ENCODE measurements around the gene WDFY4.
"Not testable (repeated sequence)": the region's sequence is repeated elsewhere in the genome, so short reads cannot be mapped to it uniquely, and the experiment has no call there.

Gene WDFY4, protein sequence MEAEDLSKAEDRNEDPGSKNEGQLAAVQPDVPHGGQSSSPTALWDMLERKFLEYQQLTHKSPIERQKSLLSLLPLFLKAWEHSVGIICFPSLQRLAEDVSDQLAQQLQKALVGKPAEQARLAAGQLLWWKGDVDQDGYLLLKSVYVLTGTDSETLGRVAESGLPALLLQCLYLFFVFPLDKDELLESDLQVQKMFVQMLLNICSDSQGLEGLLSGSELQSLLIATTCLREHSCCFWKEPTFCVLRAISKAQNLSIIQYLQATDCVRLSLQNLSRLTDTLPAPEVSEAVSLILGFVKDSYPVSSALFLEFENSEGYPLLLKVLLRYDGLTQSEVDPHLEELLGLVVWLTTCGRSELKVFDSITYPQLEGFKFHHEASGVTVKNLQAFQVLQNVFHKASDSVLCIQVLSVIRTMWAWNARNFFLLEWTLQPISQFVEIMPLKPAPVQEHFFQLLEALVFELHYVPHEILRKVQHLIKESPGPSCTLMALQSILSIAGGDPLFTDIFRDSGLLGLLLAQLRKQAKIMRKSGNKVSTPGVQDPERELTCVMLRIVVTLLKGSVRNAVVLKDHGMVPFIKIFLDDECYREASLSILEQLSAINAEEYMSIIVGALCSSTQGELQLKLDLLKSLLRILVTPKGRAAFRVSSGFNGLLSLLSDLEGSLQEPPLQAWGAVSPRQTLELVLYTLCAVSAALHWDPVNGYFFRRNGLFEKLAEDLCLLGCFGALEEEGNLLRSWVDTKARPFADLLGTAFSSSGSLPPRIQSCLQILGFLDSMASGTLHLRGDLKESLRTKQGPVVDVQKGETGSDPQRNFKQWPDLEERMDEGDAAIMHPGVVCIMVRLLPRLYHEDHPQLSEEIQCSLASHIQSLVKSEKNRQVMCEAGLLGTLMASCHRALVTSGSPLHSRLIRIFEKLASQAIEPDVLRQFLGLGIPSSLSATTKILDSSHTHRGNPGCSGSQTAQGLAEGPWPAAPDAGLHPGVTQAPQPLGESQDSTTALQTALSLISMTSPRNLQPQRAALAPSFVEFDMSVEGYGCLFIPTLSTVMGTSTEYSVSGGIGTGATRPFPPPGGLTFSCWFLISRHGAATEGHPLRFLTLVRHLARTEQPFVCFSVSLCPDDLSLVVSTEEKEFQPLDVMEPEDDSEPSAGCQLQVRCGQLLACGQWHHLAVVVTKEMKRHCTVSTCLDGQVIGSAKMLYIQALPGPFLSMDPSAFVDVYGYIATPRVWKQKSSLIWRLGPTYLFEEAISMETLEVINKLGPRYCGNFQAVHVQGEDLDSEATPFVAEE (N-terminal part only)

GRCh38 chr10:48684792-48685623 lies at the start of gene WDFY4:
WDFY4 (plus strand) TSS chr10:48684873; CDS start chr10:48709733, 24,860 bp downstream.
- no peak for DNase-seq (ENCODE audit: low read depth)

- DNase-seq (ENCODE audit: low read depth) = no peak
Observed at GRCh38 chr10:48634984-48635557, 49.6 kb upstream of the WDFY4 start.

- DNase-seq (ENCODE audit: low read depth) = no peak
Observed at GRCh38 chr10:48636231-48636630, 48.4 kb upstream of the WDFY4 start.

- no peak for DNase-seq (ENCODE audit: low read depth)
Observed at GRCh38 chr10:48636901-48637300, 47.8 kb upstream of the WDFY4 start.

DNA sequence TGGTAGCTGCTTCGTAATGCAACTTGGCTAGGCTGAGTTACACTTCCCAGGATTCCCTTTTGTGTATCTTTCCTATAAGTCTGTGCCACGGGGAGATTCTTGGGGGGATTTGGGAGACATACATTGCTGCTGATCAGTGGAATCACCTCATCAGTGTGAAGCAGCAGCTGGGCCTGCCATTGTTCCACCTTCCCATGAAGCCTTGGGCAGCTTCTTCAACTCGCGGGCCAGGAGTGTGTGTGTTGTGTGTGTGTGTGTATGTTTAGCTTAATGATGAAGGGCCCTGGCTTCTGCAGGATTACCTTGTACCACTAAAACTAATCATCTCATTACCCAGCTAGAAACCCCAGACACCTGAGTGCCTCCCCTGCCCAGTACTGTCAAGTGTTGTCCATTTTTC lies 46.5 kb upstream of the WDFY4 start:
- no peak for DNase-seq (ENCODE audit: low read depth)

DNA sequence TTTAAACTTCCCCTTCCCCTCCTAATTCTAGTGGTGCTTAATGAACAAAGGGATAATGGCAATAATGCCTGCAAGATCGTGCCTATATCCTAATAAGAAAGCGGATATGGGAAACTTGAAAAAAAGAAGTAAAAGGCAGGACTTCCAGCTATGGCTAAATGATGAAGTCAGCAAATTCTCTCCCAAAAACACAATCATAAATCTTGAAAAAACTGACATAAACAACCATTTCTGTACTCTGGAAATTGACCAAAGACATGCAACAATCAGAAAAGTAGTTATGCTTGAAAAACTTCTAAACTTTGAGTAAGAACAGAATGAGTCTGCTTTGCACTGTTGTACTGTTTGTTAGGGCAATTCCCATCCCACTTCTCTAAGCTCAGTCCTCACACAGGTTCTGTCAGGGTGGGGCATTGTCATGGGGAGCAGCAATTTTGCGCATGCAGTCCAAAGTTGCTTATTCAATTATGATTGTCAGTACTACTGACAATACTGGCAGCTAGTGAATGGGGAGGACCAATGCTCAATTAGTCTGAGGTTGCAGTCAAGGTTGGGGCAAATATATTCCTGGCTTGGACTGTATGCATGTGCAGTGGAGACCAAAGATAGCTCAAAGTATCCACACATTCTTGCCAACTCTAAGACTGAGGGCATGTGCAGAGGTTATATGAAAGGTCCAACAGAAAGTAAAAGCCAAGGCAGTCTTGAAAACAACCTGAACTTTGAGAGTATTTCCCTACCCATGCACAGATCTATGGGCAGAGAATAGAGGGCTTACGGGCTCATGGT lies 45.7 kb upstream of the WDFY4 start:
- DNase-seq (ENCODE audit: low read depth) = no peak

DNA sequence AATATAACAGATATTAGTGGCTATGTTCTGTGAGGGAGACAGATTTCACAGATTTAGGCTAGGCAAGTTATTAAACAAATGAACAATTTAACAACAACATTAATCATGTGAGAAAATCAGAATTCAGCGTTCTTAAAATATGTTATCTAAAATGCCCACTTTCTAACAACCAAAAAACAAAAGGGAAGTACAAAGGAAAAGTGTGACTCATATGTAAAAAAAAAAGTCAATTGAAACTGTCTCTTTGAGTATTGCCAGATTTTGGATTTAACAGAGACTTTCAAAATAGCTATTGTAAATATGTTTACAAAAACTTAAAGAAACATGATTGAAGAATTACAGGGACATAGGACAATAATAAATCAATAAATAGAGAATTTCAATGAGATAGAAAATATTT lies 45.0 kb upstream of the WDFY4 start:
- no peak for DNase-seq (ENCODE audit: low read depth)

GRCh38 chr10:48640326-48640725 lies 44.3 kb upstream of the WDFY4 start:
- no peak for DNase-seq (ENCODE audit: low read depth)

DNA sequence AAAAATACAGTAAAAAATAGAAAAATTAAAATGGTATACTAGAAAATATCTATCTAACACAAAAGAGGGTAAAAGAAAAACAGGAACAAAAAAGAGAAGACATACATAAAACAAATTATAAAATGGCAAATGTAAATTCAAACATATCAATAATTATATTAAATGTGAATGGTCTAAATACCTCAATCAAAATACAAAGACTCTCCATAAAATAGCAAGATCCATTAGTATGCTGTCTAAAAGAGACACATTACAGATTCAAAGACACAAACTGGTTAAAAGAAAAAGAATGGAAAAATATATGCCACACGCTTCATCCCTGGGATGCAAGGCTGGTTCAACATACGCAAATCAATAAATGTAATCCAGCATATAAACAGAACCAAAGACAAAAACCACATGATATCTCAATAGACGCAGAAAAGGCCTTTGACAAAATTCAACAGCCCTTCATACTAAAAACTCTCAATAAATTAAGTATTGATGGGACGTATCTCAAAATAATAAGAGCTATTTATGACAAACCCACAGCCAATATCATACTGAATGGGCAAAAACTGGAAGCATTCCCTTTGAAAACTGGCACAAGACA lies 43.5 kb upstream of the WDFY4 start:
- DNase-seq (ENCODE audit: low read depth) = not testable (repeated sequence)

DNA sequence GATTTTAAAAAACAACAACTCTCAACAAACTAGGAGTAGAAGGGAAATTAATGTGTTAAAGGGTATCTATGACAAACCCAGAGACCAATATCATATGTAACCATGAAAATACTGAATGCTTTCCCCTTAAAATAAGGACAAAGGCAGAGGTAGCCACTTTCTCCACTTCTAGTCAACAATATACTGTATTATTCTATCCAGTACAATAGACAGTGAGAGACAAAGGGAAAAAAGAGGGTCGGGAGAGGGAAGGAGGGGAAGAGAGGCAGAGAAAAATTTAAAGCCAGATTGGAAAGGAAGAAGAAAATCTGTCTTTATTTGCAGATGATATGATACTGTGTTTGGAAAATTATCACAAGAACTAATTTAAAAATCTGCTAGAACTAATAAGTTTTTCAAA lies 39.1 kb upstream of the WDFY4 start:
- no peak for DNase-seq (ENCODE audit: low read depth)

GRCh38 chr10:48647073-48647472 lies 37.6 kb upstream of the WDFY4 start:
- not testable (repeated sequence) for DNase-seq (ENCODE audit: low read depth)

DNA sequence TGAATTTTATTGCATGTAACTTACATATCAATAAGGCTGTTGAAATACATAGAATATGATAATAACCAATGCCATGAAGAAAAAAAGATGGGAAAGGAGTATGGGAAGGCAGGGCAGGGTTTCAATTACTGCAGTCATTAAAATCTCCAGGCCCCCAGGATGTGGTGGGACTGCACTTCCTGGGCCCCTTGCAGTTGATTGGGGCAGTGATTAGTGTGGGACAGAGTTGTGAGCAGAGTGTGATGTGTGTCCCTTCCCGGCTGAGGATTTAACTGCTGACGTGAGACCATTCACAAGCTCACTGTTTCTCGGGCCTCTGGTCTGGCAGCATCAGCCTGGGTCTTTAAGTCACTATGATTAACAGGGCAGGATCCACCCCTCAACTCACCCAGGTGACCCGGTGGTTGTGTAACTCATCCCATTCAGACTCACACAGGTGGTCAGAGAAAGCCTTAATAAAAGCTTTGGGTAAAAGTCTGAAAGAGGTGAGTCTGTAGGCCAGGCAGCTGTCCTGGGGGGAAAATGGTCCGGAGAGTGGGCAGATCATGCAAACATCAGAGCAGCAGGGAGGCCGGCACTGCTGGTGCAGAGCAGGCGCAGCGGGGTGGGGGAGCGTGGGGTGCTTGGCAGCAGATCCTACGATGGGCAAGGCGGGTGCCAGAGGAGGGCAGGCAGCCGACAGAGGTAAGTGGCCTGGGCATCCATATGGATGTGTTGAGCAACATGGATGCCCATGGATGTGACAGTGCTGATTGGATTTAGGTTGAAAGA lies 36.3 kb upstream of the WDFY4 start:
- DNase-seq (ENCODE audit: low read depth) = no peak

- no peak for DNase-seq (ENCODE audit: low read depth)
Observed at GRCh38 chr10:48649349-48649944, 35.2 kb upstream of the WDFY4 start.

DNA sequence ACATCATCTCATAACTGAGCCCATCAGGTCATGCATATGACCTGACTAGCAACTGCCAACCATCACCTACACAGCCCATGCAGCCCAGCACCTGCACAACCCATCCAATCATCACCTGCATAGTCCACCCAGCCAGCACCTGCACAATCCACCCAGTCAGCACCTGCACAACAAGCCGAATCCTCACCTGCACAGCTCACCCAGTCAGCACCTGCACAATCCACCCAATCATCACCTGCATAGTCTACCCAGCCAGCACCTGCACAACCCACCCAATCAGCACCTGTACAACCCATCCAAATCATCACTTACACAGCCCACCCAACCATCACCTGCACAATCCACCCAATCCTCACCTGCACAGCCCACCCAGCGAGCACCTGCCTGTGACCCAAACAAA lies 33.4 kb upstream of the WDFY4 start:
- DNase-seq (ENCODE audit: low read depth) = no peak

GRCh38 chr10:48651839-48652238 lies 32.8 kb upstream of the WDFY4 start:
- DNase-seq (ENCODE audit: low read depth) = no peak

- DNase-seq (ENCODE audit: low read depth) = no peak
Observed at GRCh38 chr10:48652344-48652743, 32.3 kb upstream of the WDFY4 start.

DNA sequence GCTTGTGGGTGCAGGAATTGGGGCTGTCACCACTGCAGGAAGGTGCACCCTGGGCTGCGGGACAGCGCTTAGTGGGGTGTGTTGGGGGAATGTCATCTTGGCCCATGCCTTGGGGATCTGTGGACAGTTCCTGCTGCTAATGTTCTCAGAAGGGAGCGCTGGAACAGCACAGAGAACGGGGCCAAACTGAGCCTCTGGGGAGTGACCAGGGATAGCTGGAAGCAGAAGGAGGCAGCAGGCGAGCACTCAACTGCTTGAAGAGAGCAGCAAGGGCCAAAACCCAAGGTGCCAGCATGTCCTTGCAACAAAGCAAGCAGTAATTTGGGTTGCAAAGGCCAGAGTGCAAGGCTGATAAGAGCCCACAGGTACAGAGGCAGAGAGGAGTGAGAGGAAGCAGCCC lies 31.3 kb upstream of the WDFY4 start:
- no peak for DNase-seq (ENCODE audit: low read depth)

- DNase-seq (ENCODE audit: low read depth) = no peak
Observed at GRCh38 chr10:48653944-48654698, 30.6 kb upstream of the WDFY4 start.

Data from HS-27A (cell line).